T-helper 2 cell (primary cell): ENCODE results near the gene DLX1.
A peak's percentile ranks its signal among the peaks of the same experiment; 100 is the strongest.

Experiments
- DNase-seq, 5 experiments: peaks; one replicate each; pipeline versions ENCODE4 v3.0.0 to v3.0.0-alpha.2; 2012 to 2022

Gene DLX1

DNA sequence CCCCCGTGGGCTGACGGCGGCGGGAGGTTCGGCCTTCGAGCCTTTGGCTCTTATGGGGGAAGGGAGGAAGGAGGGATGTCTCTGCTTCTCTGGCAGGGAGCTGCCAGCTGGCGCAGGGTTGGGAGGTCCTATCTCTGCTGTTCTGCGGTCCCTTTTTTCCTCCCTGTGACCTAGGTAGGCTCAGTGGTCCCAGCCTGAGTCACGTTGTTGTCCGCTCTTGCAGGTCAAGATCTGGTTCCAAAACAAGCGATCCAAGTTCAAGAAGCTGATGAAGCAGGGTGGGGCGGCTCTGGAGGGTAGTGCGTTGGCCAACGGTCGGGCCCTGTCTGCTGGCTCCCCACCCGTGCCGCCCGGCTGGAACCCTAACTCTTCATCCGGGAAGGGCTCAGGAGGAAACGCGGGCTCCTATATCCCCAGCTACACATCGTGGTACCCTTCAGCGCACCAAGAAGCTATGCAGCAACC lies 2.5 kb downstream of the DLX1 start:
- no peak for DNase-seq

DNA sequence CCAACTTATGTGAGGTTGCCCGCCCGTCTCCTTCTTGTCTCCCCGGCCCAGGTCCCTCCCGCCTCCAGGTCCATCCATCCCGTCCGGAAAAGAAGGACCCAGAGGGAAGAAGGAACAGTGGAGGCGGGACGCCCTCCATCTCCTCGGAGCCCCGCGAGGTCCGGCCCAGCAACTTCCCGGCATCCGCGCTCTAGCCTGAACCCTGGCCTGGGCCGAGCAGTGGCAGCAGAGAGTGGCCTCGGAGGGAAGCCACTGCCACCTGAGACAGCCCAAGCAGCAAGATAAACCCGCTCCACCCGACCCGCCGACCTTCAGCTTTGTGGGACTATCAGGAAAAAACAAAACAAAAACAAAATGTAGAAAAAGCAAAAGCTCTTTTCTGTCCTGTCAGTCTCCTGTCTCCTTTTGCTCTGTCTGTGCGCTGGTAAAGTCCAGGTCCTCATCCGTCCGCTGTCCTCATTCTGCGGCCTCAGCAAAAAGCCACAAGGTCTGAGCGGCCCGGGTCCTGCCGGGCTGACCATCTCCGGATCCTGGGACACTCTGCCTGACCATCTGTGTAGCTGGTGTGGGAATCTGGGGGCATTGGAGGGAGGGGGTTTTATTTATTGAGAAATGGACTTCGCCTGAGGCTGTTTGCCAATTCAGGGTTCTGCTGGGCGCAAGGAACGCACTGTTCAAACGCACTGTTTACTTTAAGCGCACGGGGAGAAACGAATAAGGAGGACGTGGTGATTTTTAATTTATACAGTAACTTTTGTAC lies 3.1 kb downstream of the DLX1 start:
- no peak for DNase-seq

DNA sequence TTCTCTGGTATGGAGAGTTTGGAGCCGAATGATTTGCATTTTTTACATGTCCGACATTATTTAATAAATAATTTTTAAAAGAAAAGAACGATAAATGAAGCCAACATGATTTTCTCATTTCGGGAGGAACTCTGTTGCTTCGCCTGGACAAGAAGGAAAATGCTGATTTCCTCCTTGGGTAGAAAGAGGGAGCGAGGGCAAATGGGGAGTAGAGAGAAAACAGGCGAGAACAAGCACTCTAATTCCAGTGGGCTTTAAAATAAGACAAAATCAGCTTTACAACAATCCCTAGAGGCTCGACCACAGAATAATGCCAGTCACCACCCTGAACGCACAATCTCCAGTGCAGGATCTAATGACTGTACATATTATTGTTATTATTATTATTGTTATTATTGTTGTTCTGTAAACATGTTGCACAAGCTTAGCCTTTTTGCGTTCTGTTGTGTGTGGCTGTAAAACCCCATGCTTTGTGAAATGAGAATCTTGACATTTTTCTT lies 3.7 kb downstream of the DLX1 start:
- DNase-seq, result no peak

DNA sequence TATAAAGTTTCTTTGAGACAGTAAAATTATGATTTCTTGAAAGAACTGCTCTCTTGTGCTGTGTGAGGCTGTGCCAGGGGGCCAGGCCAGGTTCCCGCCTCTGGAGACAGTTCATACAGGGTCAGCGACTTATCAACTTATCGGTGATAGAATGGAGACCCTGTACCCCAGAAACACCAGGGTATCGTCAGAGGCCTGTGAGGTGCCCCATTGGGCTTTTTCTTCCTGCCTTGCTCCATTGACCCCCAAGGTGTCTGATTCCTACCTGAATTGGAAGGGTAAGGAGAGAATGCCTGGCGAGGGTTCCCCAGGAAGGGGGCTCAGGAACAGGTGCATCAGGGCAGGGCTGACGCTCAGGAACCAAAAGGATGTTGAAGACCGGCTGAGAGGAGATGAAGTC lies 4.3 kb downstream of the DLX1 start:
- no peak for DNase-seq

DNA sequence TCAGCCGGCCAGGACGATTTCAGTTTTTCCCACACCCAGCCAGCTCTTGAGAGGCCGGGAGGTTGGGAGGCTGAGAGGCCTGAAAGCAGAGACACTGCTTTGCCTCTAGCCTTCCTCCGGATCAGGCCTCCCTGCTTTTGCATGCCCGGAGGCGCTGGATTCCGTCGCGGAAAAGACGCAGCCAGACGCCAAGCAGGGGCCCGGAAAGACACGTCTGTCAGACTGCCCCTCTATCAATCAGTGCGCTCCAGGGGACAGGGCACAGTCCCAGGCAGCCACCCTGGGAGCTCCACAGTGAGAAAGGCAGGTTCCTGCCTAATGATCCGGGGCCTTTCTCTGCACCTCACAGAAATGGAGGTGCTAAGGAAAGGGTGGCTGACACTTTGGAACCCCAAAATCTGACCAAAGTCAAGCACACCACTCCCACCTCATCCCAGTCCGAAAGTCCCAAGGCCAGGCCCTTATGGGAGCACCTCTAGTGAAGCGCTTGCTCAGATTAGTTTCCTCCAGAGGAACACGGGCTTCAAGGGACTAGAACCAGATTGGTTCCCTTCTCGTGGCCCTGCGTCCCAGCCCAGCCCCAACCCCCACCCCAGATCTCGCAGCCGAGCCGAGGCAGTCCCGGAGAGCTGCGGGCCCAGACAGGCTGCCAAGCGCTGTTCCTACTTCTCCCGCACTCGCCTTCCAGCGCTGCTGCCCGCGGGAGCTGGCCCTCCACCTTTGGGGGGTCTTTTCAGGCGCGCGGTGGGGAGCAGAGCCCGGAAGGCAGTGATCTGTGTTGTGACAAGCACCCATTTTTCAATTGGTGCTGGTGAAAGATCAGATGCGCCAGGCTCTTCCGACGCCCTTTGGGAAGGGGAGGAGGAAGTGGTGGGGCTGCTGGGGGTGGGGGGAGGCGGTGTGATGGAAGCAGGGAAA lies 5.0 kb downstream of the DLX1 start:
- DNase-seq, result no peak

DNA sequence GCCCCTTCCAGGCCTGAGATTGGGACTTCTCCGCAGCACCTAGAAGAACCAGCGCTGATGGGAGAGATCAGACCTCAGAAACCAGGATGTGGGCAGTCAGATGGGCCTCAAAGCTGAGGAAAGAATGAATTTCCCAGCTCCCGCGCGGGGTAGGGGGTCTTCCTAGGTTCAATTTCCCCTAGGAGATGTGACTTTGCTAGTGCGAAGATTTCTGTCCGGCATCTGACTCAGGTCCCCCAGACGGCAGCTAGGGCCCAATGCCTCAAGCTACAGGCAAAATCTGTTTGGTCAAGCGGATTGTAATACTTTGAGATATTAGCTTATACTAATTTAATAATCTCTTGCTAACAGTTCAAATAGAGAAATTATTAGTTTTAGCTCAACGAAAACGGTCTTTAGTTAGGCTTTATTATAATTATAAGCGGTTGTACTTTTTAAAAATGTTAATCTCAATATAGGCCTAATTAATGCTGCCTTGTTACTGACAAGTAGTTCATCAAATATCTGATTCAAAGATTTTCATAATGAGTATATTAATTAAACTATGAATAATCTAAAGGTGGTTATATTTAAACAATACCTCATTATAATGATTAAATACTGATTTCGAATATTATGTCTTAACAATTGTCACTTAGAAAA lies 5.8 kb downstream of the DLX1 start:
- no peak for DNase-seq

DNA sequence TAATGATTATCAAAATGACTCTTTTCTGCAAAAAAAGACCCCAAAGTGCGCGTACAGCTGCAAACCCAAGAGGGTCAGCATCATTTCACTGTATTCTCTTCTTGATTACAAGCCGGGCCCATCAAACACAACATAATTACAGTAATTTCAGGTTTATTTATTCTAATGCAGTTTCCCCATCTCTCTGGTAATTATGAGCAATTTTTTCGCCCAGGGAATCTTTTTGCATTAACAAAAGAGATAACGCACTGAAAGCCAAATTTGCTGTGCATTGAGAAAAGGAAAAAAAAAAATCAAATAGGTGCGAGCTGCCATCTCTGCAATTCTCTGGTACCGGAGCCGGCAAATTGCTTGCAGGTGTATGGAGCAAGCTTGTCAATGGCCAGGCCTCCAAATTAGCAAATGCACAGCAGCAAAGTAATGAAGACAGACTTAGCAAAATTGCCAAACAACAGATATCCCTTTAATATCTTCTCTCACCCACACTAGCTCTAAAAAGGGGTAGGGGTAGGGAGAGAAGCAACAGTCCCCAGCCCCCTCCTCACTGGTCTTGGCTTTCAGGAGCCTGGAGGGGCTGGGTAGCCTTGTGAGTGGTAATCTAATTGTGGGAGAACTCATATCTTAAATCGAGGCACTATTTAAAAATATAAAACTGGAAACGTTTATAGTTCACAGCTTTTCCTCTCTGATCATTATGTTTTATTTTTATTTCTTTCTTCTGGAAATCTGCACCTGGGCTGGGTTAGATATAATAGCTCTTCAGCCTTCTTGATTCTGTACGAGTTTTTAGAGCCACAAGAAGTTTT lies 6.7 kb downstream of the DLX1 start:
- DNase-seq, result no peak

DNA sequence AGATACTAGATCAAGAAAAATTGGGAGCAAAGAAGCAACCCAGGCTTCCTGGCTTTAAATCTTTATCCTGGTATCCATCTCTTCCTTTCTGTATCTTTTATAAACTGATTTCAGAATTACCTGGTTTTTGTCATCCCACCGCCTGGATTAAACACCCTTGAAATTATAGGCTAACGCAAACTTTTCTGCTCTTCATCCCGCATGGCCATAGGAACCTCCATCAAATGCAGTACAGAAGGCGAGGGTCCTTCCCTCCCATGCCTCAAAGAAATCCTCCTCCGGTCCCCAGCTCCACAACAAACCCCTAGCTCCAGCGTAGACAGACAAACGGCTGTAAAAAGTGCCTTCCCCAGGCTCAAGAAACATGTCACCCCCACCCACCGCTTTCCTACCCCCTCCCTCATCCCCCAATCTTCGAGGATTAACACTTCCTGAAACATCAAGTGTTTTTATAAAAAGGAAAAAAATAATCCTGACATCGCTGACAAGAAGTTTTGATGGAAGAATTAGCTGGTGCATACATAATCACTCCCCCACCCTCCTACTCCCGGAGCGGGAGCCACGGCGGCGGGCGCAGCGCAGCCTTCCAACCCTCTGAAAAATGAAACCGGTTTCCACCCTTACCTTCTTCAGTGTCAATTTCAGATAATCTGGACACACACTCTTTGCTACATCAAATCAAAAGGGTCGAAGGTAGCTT lies 7.6 kb downstream of the DLX1 start:
- no peak for DNase-seq

DNA sequence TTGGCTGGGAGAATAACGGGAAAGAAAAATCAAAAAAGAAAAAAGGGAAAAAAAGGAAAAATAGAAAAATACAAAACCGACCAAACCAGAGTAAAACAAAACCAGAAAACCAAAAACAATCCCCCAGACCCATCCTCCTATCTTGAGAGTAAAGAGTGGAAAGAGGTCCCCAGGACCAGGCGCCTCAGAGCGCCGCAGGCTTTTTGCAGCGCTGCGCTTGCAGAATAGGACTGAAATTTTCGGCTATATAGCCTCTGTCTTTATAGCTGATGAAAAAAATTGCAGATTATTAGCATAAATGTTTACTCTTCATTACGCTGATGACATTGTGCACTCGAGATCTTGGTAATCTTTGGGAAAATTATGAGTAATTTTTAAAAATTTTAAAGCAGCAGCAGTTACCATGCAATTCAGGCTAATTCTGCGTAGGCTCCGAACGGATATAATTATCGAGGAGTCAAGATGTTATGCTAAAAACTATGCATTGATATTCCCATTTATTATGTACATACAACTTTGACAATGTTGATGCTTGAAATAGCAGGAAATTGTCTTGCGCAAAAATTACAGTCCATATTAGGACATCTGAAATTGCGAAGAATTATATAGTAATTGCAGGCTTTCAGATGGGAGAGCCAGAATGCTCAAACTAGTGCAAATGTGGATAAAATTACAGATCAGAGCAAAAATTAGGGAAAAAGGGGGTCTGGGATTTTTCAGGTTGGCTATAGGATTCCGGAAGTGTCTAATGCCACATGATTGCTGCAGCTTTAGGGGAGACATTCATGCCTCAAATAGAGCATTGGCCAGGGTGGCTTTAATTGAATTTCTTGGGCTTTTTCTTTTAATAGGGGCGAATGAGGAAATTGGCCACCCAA lies 8.3 kb downstream of the DLX1 start:
- DNase-seq, result no peak

DNA sequence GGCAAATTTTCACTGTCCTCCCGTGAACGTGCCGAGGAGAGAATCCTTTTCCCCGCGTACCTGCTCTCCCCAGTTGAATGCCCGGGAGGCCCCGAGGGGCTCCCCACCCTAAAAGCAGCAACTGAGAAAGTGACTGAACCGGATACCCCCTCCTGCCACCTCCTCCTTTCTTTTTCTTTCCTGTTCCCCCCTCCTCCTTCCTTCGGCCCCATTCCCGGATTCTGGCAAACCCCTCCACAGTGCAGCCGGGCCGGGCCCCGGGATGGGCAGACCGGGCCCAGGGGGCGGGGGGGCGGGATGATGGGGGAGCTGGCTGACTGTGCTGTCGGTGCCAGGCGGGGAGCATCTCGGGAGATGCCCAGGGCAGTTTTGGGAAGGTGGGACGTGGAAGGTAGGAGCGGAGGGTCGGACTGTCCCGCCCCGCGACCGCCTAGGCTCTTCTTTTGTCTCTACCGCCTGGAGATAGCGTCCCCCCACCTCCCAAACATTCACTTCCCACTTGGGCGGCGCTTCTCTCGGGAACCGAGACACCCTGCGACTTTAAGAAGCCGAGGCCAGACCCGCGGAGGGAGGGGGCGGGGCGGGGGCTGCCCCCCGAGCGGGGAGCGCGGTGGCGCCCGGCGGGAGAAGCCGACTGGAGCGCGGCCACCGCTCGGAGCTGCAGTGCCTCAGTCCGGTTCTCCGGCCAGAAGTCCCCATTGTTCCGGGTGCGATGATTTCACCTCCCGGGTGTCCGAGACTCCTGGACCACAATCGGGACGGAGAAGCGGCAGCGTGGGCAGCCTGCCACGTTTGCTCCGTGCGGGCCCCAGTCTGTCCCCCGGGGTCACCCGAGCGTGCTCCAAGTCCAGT lies 9.2 kb downstream of the DLX1 start:
- DNase-seq, result no peak

DNA sequence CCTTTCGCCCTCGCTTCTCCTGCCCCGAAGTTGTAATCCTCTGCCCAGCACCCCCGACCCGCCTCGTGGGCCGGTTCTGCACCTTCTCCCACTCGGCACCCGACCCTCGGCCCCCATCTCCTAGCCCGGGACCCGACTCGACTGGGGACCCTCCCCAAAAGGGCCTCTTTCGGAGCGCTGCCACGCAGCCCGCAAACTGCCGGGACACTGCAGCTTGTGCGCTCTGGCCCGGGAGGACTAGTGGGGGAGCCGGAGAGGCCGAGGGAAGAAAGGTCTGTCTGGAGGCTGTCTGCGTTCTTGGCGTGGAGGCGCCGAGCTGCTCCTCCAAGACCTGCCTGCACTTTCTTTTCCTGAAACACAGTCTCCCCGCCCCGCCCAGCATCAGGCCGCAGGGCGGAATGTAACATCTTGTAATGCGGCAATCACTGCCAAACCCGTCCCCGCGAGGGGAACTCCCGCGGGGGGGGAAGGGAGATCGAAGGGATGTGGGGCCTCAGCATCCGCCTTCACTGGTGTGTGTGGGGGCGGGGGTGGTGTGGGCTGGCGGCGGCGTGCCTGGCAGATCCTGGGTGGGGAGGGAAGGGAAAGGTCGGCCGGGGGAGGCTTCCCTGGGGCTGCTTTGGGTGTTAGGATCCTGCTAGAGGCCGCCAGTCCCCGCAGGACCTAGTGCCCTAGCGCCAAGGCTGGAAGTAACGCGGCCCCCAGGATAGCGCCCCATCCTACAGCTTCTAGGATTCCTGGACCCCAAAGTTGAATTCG lies 10.0 kb downstream of the DLX1 start:
- DNase-seq, result peak in 4 of 5 experiments; percentile 48 to 82 (median 72)

DNA sequence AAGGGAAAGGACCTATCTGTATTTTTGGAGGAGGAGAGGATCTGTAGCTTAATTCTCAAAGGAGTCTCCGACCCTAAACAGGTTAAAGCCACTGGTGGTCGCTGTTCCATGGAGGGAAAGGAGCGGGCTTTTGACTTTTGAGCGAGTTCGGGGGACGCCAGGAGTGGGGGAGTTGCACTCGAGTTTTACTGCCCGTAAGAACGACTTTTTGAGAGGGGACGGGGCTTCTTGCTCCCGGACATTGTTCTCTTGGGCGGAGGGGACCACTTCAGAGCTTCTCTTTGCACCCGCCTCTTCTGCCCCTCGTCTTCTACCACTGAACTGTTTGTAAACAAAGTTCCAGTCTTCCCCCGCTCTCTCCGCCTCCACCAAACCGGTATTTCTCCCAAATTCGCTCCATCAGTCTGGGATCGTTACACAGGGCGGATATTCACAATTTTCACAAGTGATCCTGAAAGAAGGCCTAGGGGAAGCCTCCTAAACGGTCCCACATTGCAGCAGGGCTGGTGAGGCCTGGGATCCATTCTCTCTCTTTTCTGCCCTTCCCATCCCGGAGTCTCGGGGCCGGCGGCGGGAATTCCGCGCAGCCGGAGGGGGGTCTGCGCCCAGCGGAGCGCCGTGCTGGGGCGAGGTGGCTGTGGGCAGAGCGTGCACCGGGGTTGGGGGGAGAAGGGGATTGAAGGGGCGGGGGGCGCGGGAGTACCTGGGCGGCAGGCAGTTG lies 10.8 kb downstream of the DLX1 start:
- DNase-seq, result no peak

DNA sequence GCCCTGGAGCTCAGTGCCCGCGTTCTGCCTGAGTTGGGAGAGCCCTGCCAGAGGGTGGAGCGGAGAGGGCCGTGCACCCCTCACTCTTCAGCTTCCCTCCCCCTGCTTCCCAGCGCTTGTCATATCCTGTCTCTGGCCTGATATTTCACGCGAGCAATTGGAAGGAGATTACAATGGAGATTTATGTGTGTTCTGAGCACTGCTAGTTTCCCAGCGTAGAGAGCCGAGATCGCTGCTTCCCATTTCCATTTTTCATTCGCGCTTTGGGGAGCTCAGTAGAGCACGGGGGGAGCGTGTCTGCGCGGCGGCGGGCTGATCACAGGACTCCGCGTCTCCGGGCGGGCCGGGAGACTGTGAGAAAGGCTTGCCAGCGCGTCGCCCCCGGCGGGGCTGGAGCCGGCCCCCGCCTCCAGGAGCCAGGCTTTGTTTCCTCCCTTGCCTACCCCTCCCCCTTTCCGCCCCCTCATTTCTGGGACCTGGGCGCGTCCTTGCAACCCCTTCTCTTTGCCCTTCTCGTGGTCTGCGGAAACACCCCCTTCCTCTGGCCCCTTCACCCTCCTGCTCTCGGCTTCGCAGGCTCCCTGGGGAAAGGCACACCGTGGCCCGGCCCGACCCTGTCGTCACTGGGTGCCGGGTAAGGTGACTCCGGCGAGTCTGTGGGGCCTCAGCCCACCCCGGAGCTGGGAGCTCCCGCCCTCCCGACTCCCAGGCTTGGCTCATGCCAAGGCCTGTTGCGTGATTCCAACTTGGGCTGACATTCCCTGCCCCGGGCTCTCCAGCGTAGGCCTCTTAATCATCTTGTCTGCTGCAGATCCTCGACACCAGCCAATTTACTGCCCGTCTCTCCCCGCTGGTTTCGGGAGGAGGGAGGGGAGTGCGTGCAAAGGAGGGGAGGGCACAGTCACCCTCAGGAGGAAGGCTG lies 11.6 kb downstream of the DLX1 start:
- DNase-seq, result no peak

DNA sequence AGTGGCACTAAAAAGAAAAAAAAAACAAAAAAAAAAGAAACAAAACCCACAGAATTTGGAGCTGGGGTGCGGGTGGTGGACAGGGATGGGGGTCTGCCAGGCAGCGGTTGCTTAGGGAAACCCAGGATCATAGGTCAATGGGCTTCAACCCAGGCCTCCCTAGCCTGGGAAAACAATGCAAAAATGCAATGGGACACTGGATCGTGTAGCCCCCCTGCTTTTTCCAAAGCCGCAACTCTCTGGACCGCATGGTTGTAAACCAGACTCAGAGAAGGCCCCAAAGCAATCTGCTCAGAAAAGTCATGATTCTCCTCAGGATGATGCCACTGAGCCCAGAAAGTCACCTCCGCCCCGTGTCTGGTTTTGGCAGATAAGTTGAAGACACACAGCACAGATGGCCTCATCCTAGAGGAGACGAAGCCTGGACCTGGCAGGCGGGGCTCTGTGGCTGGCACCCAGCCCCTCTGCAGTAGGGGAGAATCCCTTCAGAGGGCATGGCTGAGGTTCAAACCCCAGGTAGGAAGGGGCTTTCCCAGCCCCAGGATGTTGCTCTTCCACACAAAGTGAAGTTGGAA lies 12.3 kb downstream of the DLX1 start:
- no peak for DNase-seq

DNA sequence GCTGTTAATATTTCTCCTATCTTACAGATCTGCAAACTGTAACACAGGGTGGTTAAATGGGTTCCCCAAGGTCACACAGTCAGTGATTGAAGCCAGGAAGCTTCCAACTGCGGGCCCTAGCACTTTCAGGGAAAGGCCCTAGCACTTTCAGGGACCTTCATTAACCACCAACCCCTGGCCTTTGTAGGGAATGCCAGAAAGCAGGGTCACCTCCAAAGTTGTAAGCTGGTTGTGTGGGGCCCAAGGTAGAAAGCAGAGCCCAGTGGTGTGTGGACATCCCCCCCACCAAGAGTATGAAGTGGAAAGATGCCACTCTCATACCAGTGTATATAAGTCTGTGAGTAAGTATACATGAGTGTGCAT lies 13.0 kb downstream of the DLX1 start:
- DNase-seq, result no peak

DNA sequence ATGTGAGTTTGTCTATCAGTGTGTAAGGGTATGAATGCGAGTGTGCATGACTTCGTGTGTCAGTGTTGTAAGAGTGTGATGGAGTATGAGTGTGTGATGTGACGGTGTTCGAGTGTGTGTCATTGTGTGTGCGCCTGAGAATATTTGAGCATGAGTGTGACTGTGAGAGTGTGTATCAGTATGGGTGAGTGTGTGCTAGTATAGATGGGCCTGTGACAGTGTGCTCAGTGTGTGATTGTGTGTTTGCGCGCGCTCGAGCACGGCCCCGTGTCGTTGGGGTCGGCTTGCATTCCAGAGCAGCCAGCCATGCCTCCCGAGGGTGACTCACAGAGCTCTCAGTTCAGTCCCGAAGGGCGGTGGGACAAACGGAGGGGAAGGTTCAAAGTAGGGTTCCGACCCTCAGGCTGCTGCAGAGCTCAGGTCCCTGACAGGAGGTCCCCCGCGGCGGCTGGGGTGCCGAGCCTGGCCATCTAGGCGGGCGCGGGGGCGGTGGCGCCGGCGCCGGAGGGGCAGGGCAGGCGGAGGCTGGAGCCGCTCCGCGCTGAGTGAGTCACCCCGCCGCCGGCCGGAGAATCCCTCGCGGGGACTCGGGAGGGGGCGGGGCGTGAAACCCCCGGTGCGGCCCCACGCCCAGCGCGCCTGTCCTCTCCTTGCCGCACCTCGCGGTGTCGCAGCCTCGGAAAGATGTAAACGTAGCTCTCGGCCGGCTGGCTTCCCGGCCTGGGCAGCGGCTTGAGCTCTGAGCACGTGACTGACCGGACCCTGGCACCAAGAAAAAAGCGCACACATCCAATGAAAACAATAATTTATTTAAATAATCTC lies 13.6 kb downstream of the DLX1 start:
- DNase-seq, result no peak
